Neural progenitor cell (in vitro differentiated cells): ENCODE measurements around the gene LRBA.

ENCODE experiments used
- EZH2 ChIP-seq: fragments of 200-600 bp; sonication (generic); IDR thresholded peaks from 2 replicates; pipeline ENCODE4 v1.6.1; 2017; ENCODE audit warnings: antibody characterized with exemption, mild to moderate bottlenecking, moderate library complexity
- EZH2phosphoT487 ChIP-seq: fragments of 200-600 bp; sonication (generic); IDR thresholded peaks from 2 replicates; pipeline ENCODE4 v1.6.1; 2017; ENCODE audit warnings: antibody characterized with exemption

GRCh38 chr4:150533673-150534072 is 481.4 kb downstream of the LRBA start:
- TF ChIP-seq EZH2 (no peak), EZH2phosphoT487 (no peak)
